HG03442 (cell line): ENCODE measurements around the gene TMUB1.

Source experiments
- ATAC-seq: cut with Tn5 transposase; IDR thresholded peaks from one replicate; pipeline ENCODE4 v1.9.1; 2021; ENCODE audit warnings: mild to moderate bottlenecking, moderate library complexity; ENCODE audit not compliant: unreplicated experiment

Gene TMUB1

DNA sequence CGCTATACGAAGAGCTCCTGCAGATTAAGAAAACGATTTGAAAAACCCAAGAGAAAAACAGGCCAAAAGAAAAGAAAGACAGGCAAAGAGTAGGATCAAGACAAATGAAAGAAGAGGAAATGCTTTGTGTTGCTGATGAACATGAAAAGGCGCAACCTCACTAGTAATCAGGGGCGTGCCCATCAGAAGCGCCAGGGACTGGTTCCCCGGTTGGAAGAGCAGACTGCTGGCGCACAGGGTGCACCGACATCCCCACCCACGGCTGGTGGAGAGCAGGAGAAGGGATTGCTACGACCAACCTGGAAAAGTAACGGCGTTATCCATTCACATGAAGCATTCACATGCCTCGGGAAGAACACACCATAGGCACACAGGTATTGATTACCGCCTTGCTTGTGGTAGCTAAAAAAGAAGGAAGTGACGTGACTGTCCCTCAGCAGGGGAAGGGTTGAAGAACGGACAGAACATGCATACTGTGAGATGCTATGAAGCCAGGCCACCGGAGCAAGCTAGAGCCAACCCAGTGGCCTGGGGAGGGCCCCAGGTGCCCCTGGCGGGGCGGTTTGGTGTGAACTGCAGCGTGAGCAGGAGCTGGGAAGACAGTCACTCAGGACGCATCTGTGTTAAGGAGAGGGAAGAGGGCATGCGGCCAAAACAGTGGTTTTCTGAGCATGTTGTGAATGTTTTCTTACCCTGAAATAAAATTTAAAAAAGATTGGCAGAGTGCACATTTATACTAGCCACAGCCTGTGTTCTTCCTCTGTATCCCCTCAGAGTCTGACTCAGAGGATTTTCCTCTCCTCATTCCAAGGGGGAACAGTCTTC lies 21.3 kb upstream of the TMUB1 start:
- ATAC-seq: no peak

- ATAC-seq: no peak
These were observed 20.7 kb upstream of the TMUB1 start for GRCh38 chr7:151103973-151104372.

DNA sequence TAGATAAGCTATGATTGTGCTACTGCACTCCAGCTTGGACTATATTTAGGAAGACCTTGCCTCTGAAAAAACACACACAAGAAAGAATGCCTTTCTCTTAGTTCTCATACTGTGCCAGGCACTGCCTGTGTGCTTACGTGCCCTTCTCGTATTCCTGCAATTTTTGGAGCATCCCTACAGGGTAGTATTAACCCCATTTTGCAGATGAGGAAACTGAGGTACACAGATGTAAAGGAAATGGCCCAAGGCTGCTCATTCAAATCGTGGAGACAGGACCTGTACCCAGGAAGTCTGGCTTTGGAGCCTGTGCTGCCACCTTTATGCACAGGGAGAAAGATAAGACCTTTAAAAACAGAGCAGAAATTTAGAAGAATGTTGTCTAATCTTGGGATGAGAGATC lies 19.7 kb upstream of the TMUB1 start:
- ATAC-seq: no peak

GRCh38 chr7:151101621-151102396 lies 18.5 kb upstream of the TMUB1 start:
- ATAC-seq: no peak

GRCh38 chr7:151100921-151101320 lies 17.6 kb upstream of the TMUB1 start:
- no peak for ATAC-seq

GRCh38 chr7:151099486-151100211 lies 16.4 kb upstream of the TMUB1 start:
- ATAC-seq: no peak

- no peak for ATAC-seq
These were observed 12.7 kb upstream of the TMUB1 start for GRCh38 chr7:151095828-151096475.

DNA sequence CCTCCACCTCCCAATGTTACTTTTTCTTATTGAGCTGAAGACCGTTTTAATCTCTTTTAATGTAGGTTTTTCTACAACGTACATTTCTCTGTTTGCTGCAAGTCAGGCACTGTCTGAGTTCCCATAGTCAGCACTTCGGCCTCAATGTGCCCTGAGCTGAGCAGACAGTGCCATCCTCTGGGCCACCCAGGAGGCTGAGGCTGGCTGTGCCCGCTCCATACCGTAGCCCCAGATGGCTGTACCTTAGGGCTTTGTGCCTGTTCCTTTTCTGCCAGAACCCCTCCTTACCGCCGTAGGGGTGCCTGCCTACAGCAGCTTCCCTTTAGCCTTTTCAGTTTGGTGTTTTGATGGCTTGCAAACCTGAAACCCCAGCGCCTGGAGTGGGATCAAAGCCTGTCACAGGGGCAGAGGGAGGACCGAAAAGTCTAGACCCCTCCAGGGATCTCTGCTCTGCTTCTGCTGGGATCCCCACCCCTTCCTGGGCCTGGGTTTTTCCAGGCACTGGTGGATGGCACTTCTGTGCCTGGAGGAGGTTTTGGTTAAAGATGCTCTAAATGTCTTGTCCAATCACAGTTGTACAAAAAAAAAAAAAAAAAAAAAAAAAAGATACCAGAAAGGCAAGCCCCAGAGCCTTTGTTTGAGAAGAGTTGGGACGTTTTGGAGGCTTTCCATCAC lies 12.0 kb upstream of the TMUB1 start:
- ATAC-seq: no peak

DNA sequence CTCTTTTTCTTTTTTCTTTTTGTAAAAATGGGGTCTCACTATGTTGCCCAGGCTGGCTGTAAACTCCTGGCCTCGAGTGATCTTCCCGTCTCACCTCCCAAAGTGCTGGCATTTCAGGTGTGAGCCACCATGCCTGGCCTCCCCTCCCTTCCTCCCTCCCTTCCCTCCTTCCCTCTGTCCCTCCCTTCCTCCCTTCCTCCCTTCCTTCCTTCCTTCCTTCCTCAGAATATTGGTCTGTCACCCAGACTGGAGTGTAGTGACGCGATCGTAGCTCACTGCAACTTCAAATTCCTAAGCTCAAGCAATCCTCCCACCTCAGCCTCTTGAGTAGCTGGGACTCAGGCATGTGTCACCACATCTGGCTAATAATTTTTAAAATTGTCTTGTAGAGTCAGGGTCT lies 11.4 kb upstream of the TMUB1 start:
- no peak for ATAC-seq

GRCh38 chr7:151093748-151094147 lies 10.5 kb upstream of the TMUB1 start:
- no peak for ATAC-seq

GRCh38 chr7:151091988-151092387 lies 8.7 kb upstream of the TMUB1 start:
- no peak for ATAC-seq

DNA sequence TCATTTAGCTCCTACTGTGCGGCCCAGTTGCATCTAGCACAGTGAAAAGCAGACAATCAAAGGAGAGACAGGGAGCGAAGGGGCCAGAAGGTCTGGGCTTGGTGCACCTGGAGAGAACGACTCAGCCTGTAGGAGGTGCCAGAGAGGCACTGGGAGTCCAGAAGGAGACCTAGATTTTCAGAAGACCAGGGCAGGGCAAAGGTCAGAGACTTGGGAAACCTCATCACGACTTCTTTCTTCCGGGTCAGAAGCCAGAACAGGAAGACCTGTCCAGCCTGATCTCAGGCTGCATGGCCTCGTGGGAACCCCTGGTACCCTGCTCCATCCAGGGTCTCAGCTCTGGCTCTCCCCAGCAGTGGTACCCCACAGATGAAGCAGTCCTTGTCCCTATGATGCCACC lies 8.1 kb upstream of the TMUB1 start:
- no peak for ATAC-seq

GRCh38 chr7:151091003-151091402 lies 7.7 kb upstream of the TMUB1 start:
- ATAC-seq: no peak

DNA sequence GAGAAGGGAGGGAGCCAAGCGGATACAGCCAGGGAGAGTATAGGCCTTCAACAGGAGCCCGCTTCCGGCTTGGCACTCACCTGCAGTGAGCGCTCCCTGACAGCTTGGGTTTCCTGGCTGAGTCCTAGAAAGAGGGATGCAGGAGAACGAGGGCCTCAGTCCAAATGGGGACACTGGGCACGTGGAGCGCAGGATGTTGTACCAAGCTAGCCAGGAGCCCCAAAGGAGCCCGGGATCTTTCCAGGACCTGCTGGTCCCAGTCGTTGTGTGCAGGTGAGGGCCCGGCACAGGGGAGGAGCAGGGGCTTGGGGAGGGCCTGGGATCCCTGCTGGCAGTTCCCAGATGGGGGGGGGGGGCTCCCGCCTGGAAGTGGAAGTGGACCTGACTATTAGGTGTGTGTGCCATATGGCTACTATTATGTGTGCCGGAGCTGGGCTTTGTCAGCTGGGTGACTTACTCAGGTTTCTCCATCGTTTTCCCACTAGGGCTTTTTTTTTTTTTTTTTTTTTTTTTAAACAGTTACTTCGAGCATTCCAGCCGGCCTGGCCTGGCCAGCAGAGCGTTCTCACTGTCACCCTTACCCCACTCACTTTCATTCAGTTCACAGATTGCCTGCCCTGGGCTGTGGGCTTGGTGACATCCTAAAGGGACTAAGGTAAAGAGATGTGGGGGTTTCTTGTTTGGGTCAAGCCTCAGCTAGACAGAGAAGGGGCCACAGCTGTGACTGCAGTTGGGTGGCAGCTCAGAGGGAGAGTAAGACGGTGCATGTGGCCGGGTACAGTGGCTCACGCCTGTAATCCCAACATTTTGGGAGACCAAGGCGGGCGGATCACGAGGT lies 6.8 kb upstream of the TMUB1 start:
- no peak for ATAC-seq

GRCh38 chr7:151088856-151089699 lies 5.8 kb upstream of the TMUB1 start:
- no peak for ATAC-seq

GRCh38 chr7:151088019-151088855 lies 4.9 kb upstream of the TMUB1 start:
- ATAC-seq: no peak

- no peak for ATAC-seq
These were observed 4.1 kb upstream of the TMUB1 start for GRCh38 chr7:151087245-151088018.
